Prostate gland (tissue), 2 donors: ENCODE results near the gene CACNA1I. TPM values are rescaled to one million over a fixed set of nuclear protein-coding genes. Genes with fewer than 3 reads are reported as not detected.

ENCODE experiments used
- DNase-seq: peaks from one replicate; pipeline ENCODE4 v3.0.0-alpha.2; 2019; ENCODE audit warnings: low spot score
- H3K27ac ChIP-seq, 2 donors: fragments of 200-600 bp; sonication (generic); 2 replicates each; pipeline ENCODE4 v1.5.1; 2017 to 2019
- H3K27me3 ChIP-seq: fragments of 200-600 bp; sonication (generic); replicated peaks from 2 replicates; pipeline ENCODE4 v1.5.1; 2019; ENCODE audit not compliant: insufficient read depth
- H3K36me3 ChIP-seq, 2 donors: fragments of 200-600 bp; sonication (generic); 1 replicate in 1 of 2; 2 replicates in 1 of 2; pipeline versions ENCODE4 v1.5.1 to v1.8.1; 2017 to 2019
- H3K4me1 ChIP-seq: fragments of 200-600 bp; sonication (generic); replicated peaks from 2 replicates; pipeline ENCODE4 v1.5.1; 2019
- H3K4me3 ChIP-seq, 2 donors: fragments of 200-600 bp; sonication (generic); 2 replicates each; pipeline ENCODE4 v1.5.1; 2017 to 2019
- H3K9me3 ChIP-seq: fragments of 200-600 bp; sonication (generic); 2 replicates; pipeline ENCODE4 v1.5.1; 2017
- CTCF ChIP-seq, 4 experiments: fragments of 200-600 bp in 2 of 4; fragments of 450-650 bp in 2 of 4; sonication (generic) in 2 of 4; IDR thresholded peaks; 1 replicate in 3 of 4; 2 replicates in 1 of 4; pipeline ENCODE4 v1.5.1; 2016 to 2019; ENCODE audit warnings: antibody characterized with exemption in 4 of 4, mild to moderate bottlenecking in 2 of 4, moderate library complexity in 2 of 4
- POLR2A ChIP-seq: fragments of 450-650 bp; IDR thresholded peaks from one replicate; pipeline ENCODE4 v1.6.1; 2016; ENCODE audit warnings: antibody characterized with exemption, mild to moderate bottlenecking
- POLR2AphosphoS5 ChIP-seq: sonication (generic); formaldehyde crosslinking; IDR thresholded peaks from one replicate; pipeline ENCODE4 v1.6.1; 2017; ENCODE audit warnings: antibody characterized with exemption
- WGBS: methylation state at CpG from one replicate; pipeline ENCODE4 v1.1.5; 2018; 5-methylcytosine and 5-hydroxymethylcytosine counted together
- intact Hi-C: fragments of 100-400 bp; cut with DNase I; formaldehyde crosslinking; loops from one replicate; pipeline ENCODE4 v1.14.2; 2022
- total RNA-seq, 2 donors: library from RNA; depleted of rRNA; stranded (reverse); fragments of >200 nt; gene quantifications; one replicate each; pipeline ENCODE4 v1.1.0, GENCODE V29; 2016

The CACNA1I gene
- total RNA-seq, 2 donors from 2014 or later: 0.05 to 0.68 TPM

- H3K4me1 ChIP-seq: no peaks in the 10 kb centered on the region
- 81% methylated on average over 4 of the region's 4 CpGs for WGBS
- intact Hi-C loops: no loop called here
- TF ChIP-seq CTCF (IDR thresholded peaks at IDR 0.05): no peak
- no peaks in the 10 kb centered on the region for H3K9me3 ChIP-seq
- no peak overlapping the region for H3K27ac ChIP-seq
- H3K36me3 ChIP-seq: no peaks in the 10 kb centered on the region
- H3K4me3 ChIP-seq: no peak overlapping the region
- H3K27me3 ChIP-seq: peaks cover 8% of the 10 kb centered on the region
- no peak for DNase-seq
Measured at GRCh38 chr22:39682994-39683393, 112.4 kb downstream of the CACNA1I start.

- Histone ChIP-seq H3K4me3 (no peak overlapping the region), H3K4me1 (no peaks in the 10 kb centered on the region), H3K36me3 (no peaks in the 10 kb centered on the region), H3K9me3 (no peaks in the 10 kb centered on the region), H3K27ac (no peak overlapping the region), H3K27me3 (peaks cover 8% of the 10 kb centered on the region)
- DNase-seq: no peak
- intact Hi-C loops: no loop called here
- TF ChIP-seq POLR2A (no peak), POLR2AphosphoS5 (no peak), CTCF (IDR thresholded peaks at IDR 0.05) (no peak)
- WGBS: 88% methylated on average over 5 of the region's 5 CpGs
Measured at GRCh38 chr22:39683639-39684038, 113.1 kb downstream of the CACNA1I start.

- 73% methylated on average over 12 of the region's 12 CpGs for WGBS
- no peaks in the 10 kb centered on the region for H3K9me3 ChIP-seq
- intact Hi-C loops: no loop called here
- no peak for TF ChIP-seq POLR2AphosphoS5
- TF ChIP-seq POLR2A: no peak
- TF ChIP-seq CTCF (IDR thresholded peaks at IDR 0.05): no peak
- peaks cover 12% of the 10 kb centered on the region for H3K27me3 ChIP-seq
- H3K27ac ChIP-seq: no peak overlapping the region
- no peaks in the 10 kb centered on the region for H3K36me3 ChIP-seq
- H3K4me3 ChIP-seq: no peak overlapping the region
- no peaks in the 10 kb centered on the region for H3K4me1 ChIP-seq
- DNase-seq: no peak
Measured at GRCh38 chr22:39684702-39685281, 114.2 kb downstream of the CACNA1I start.

- H3K27ac ChIP-seq: no peak overlapping the region
- H3K27me3 ChIP-seq: peaks cover 12% of the 10 kb centered on the region
- no peak overlapping the region for H3K4me3 ChIP-seq
- H3K4me1 ChIP-seq: no peaks in the 10 kb centered on the region
- H3K36me3 ChIP-seq: no peaks in the 10 kb centered on the region
- H3K9me3 ChIP-seq: no peaks in the 10 kb centered on the region
- intact Hi-C loops: no loop called here
- DNase-seq: no peak
- WGBS: 36% methylated on average over 72 of the region's 77 CpGs
- TF ChIP-seq POLR2A (no peak), CTCF (IDR thresholded peaks at IDR 0.05) (no peak), POLR2AphosphoS5 (no peak)
Measured at GRCh38 chr22:39685336-39686177, 115.0 kb downstream of the CACNA1I start.

GRCh38 chr22:39686178-39686620, 115.6 kb downstream of the CACNA1I start:
- H3K36me3 ChIP-seq: no peaks in the 10 kb centered on the region
- H3K9me3 ChIP-seq: no peaks in the 10 kb centered on the region
- WGBS: 80% methylated on average over 23 of the region's 39 CpGs
- peaks cover 12% of the 10 kb centered on the region for H3K27me3 ChIP-seq
- no peak for DNase-seq
- intact Hi-C loops: no loop called here
- H3K27ac ChIP-seq: no peak overlapping the region
- H3K4me3 ChIP-seq: no peak overlapping the region
- no peaks in the 10 kb centered on the region for H3K4me1 ChIP-seq
- TF ChIP-seq POLR2AphosphoS5 (no peak), POLR2A (no peak)
